HG02642 (cell line): Measurements from ENCODE around the gene ALK.

Source experiments
- ATAC-seq: cut with Tn5 transposase; IDR thresholded peaks from one replicate; pipeline ENCODE4 v1.9.1; 2021; ENCODE audit warnings: mild to moderate bottlenecking; ENCODE audit not compliant: unreplicated experiment, poor library complexity

The ALK gene

GRCh38 chr2:29360016-29360784 lies 561.2 kb downstream of the ALK start:
- no peak for ATAC-seq

GRCh38 chr2:29353403-29353991 lies 567.9 kb downstream of the ALK start:
- ATAC-seq, result no peak

DNA sequence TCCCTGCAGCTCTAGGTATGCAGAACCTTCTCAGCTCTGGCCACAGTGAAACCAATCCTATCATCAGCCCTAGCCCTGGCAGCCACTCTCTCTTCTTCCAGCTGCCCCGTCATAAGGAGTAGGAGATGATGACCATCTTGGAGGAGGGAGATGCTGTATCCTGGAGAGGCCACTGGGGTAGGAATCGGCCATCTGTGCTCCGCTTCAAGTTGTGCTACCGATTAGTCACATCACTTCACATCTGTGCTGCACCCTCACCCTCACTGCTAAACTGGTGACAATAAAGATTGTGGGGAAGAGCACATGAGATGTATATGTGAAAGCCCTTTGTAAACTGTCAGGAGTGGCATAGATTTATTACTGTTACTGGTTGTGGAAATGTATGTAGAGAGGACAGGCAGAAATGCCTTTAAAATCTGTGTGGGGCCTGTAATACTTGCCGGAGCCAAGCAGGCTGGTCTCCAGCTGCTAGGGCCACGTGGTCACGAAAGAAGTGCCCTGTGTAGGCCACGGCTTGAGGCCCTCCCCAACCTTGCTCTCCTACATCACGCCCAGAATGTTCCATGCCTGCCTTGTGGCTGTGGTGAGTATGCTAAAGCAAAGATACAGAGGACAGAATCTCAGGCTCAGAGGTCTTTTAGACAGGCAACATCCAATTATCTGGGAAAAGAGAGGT lies 569.3 kb downstream of the ALK start:
- ATAC-seq, result no peak

GRCh38 chr2:29351248-29351647 lies 570.1 kb downstream of the ALK start:
- no peak for ATAC-seq

GRCh38 chr2:29349316-29350030 lies 571.9 kb downstream of the ALK start:
- ATAC-seq, result no peak

DNA sequence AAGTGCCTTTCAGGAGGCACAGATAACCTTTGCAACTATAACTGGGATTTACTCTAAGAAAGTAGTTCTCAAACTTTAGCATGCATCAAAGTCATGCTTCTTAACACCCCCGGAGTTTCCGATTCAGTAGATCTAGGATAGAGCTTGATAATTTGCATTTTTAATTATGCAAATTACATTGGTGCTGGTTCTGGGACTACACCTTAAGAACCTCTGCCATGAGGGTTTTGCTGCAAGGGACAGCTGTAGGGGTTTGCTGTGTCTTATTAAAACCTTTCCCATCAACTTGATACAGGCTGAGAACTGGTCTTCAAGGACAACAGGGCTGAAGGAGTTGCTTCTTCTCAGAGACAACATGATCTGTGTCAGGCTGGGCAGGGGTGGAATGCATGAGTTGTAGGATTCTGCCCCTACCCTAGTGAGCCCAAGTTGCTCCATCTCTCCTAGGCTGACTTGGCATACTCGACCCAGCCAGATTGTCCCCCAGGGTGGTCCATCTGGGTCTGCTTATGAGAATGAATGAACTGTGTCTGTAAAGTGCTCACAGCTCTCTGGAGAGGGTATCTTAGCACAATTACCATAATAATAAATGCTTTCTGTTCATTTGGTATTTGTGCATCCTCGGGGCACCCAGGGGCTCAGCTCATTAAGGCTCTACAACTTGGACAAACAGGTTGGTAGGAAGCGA lies 573.5 kb downstream of the ALK start:
- no peak for ATAC-seq

DNA sequence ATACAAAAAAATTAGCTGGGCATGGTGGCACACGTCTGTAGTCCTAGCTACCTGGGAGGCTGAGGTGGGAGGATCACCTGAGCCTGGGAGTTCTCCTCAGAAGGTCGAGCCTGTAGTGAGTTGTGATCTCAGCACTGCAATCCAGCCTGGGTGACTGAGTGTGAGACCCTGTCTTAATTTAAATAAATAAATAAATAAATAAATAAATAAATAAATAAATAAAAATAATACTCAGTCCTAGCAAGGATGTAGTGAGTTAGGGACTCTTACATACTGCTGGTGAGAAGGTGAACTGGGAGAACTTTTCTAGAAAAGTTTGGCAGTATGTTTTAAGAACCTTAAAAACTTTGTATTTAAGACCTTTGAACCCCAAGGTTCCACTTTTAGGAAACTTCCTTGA lies 576.1 kb downstream of the ALK start:
- no peak for ATAC-seq

GRCh38 chr2:29343830-29344229 lies 577.6 kb downstream of the ALK start:
- no peak for ATAC-seq

GRCh38 chr2:29336341-29337241 lies 584.8 kb downstream of the ALK start:
- ATAC-seq, result no peak

- ATAC-seq, result no peak
Measured at GRCh38 chr2:29335396-29335795, 586.0 kb downstream of the ALK start.

DNA sequence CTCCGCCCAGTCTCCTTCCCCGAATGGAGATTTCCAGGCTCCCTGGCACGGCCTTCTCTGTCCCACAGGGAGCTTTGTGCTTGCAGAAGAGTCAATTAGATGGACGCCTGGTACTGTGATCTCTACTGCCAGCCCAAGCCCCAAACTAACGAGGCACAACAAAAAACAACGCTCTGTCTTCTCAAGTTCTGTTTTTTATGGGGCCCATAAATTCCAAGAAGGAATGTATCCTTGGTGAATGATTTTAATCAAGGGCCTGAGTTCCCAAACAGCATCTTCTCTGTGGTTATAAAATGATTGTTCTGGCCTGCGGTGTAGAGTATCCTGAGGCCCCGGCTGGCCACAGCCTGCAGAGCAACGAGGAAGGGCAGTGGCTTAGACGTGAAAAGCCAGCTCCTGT lies 586.7 kb downstream of the ALK start:
- ATAC-seq, result no peak

- ATAC-seq, result no peak
Measured at GRCh38 chr2:29332540-29332939, 588.8 kb downstream of the ALK start.

DNA sequence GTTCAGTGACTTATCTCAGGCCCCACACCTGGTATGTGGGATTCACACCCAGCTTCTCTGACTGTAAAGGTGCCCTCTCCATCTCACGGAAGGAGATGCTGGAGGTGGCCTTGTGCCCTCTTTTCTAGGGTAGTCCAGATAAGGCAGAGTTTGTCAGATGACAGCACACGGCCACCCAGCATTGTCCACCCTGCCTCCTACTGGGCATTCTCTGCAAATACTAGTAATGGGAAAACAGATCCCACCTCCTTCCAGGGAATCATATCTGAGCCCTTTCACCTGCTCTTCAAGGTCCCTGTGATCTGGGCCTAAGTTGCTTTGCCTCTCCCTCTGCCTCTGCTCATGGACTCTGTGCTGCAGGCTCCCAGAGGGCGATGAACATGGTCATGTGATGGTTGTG lies 591.5 kb downstream of the ALK start:
- ATAC-seq, result no peak

DNA sequence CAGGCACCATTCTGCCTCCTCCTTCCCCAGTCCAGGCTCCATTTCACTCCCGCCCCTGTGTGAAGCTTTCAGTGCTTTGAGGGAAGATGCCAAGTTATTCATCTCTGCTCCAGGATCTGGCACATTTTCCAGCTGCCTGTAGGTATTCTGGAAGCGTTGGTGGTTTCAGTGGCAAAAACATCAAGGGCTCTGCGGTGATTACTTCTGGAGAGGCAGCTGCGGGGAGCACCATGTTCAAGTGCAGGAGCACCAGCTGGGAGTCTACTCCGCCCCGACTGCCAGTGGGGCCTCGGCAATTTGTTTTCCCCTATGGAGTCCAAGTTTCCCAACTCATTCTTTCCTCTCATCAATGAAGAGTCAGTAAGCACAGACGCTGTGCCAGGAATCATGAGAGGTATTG lies 594.5 kb downstream of the ALK start:
- ATAC-seq, result no peak

DNA sequence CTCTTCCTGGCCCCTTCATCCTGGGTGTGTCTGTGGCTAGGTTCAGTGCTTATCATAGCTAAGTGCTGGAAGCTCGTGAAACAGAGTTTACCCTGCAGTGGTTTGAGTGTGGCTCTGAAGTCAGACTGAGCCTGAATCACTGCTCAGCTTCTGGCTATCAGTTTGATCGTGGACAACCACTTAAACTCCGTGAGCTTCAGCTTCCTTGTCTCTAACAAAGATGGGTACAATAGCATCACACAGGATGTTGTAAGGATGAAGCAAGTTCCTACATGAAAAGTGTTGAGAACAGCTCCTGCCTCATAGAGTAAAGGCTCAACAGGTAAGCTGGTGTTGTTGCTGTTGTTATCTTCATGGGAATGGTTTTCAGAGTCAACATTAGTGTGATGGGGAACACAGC lies 595.8 kb downstream of the ALK start:
- no peak for ATAC-seq

GRCh38 chr2:29323961-29324360 lies 597.4 kb downstream of the ALK start:
- no peak for ATAC-seq

- no peak for ATAC-seq
Measured at GRCh38 chr2:29323301-29323700, 598.1 kb downstream of the ALK start.

GRCh38 chr2:29322011-29322410 lies 599.4 kb downstream of the ALK start:
- ATAC-seq, result no peak

DNA sequence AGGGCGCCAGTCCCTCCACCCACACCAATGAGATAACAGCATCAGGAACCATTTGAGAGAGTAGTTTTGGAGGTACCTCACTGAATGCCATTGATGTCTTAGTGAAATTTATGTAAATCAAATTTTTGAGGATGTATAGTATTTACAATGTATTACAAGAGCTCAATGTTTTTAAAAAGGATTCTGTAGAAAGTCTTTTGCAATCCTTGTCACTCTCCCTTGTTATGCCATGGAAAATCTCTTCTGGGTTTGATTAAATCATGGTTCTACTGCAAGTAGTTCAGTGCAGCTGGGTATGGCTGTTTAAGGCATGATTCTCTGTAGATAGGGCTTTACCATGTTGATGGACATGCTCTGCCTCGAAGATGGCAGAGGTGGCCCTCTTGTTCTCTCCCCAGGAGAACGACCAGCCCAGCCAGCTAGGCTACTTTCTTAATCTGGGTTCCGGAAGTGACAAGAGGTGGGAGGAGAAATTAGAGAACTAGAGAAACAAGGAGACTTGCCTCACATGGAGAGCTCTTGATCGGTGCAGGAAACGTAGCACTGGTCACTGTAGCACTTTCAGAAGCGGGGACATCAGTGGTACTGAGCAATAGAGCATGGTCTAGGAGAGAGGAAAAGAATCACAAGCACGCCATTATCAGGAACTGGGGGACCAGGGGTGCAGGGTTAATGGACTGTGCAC lies 603.4 kb downstream of the ALK start:
- no peak for ATAC-seq
